Activated CD4-positive, alpha-beta T cell treated with anti-CD3 and anti-CD28 coated beads, Interleukin-10, Interleukin-2, amounts not matched to agents 100 ng/mL and 50 ng/mL, durations not matched to agents 16 hours and 8 hours (primary cell): ENCODE data around the gene MEGF6.

Source experiments
- DNase-seq: peaks from one replicate; pipeline ENCODE4 v3.0.0-alpha.2; 2020

The MEGF6 gene

DNA sequence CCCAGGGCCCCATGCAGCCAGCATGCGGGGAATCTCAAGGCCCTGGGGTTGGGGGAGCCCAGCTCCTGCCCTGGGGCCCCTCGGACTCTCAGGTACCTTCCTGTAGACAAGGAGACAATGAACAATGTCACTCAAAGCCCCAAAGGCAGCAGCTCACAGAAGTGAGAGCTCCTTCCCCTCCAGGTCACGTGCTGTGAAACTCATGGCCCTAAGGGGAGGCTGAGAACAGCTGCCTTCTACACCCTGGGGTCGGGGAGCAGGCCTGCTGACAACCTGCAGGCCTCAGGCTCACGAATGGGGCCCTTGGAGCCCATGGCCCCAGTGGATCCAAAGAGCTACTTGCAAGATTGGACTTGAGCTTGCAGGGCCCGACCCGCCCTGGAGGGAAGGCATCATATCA, 3.2 kb downstream of the MEGF6 start:
- DNase-seq: no peak

DNA sequence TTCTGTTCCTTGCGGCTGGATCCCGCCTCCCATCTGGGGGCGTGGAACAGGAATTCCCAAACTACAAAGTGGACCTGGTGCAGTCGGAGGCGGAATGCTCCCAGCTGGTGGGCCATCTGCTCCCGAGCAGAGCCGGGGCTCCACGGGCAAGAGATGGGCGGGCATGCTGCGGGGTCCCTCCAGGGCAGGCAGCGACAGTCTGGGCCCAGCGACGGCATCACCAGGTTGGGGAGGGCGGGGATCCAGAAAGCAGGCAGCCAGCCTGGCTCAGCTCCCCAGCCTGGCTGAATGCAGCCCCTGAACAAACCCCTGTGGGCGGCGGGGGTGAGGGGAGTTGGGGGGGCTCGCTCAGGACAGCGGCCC, 3.6 kb downstream of the MEGF6 start:
- no peak for DNase-seq

DNA sequence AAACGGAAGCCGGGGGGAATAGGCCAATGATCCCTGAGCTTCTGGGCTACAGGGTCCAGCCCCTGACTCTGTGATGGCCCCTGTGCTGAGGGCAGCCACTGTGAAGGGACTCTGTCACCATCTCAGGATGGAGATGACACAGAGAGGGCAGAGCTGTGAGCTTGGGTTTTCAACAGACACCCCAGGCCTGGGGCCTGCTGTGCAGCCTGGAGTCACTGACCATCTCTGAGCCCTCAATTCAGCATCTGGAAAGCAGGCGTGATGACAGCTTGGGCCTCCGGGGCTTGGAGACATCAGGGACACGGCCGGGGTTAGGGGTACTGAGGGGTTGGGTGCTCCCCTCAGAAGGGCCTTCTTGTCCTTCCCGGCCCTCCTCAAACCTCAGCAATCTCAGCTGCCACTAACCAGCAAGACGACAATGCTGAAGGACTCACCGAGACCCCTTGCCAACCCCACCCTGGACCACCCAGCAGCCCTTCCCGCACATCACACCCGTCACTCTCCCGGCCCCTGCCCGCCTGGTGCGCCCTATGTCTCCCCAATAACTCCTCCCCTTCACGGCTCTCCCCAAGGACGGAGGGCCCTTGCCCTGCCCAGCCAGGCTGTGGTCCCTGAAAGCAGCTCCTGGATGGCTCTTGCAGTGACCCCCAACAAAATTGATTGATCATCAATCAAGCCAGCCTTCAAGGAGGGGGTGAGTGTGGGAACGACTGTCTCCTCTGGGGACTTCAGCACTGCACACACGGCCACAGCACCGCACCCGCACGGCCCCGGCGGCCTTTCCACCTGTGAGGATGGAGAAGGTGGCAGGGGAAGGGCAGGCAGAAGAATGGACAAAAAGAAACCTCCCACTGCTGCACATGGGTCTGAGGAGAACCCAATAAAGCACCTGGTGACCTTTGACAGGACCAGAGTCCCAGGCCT, 4.3 kb downstream of the MEGF6 start:
- DNase-seq: no peak

DNA sequence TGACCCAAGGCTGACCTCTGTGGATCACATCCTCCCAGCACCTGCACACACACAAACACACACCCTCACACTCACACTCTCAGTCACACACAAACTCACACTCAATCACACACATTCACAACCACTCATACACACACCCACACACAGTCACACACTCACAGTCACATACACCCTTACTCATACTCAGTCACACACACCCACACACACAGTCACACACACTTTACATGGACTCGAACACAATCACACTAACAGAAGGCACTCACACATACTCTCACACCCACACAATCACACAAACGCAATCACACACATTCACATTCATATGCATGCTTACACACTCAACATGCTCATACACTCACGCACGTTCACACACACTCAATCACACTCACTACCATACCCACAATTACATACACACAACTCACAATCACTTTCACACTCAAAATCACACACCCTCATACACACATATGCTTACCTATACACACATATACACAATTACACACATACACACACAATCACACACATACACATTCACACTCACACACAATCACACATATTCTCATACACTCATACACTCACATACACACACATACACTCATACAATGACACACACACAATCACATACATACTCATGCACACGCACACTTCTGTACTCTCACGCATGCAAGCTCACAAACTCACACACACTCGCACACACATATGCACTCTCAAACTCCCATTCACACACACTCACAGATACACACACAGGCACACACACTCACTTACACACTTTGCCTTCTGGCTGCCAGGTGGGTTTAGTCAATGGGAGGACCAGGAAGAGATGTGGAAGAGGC, 6.1 kb downstream of the MEGF6 start:
- no peak for DNase-seq

DNA sequence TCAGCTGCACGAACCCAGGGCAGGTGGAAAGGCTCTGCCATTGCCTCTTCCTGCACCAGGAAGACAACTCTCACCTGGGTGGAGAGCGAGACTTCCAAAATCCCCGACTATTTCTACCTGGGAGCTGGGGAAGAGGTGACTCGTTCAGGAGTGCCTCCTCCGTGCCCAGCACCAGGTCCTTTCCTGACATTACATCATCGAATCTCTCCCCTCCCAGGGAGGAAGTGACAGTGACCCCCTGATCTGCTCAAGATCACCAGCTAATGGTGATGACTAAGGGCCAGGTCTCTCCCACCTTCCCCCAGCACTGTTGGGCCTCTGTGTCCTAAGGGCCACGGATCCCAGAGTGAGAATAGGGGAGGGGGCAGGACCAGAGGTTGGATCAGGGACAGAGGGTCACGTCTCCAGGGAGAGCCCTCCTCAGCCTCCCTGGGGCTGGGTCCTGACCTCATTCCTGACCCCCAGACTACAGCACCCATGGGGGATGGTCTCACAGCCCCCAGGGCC, 6.8 kb downstream of the MEGF6 start:
- no peak for DNase-seq

DNA sequence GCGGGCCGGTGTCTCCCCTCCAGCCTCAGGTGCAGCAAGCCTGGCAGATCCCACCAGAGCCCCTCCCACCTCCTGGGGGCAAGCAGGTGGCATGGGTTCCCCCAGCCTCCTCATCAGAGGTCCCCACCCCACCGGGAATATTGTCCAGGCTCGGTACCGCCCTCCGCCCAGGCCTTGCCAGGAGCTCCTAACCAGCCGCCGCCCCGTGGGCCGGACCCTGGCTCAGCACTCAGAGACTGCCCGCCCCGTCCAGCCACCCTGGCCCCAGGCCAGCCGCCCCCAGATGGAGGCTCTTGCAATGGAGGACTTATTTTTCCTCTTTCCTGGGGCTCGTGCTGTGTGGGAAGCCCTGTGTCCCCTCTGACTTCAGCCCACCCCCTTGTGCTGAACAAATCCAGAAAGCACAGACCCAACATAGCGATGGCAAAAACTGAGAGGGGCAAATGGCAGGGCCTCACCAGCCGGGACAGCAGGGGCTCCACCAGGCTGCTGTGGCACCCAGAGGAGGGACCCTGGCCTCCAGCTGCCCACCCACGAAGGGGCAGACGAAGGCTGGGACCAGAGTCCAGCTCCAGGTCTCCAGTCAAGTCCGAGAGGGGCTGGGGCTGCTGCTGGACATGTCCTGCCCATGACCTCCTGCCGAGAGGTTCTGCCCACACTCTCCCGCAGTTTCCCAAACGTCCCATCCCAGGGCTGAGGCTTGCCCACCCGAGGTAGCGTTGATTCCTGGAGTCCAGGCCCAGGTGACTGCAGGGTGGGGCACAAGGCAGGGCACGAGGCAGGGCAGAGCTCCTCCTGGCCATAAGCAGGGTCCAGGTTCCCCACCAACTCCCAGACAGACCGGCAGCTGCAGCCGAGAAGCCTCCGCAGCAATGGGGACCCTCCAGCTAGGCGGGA, 7.5 kb downstream of the MEGF6 start:
- no peak for DNase-seq

DNA sequence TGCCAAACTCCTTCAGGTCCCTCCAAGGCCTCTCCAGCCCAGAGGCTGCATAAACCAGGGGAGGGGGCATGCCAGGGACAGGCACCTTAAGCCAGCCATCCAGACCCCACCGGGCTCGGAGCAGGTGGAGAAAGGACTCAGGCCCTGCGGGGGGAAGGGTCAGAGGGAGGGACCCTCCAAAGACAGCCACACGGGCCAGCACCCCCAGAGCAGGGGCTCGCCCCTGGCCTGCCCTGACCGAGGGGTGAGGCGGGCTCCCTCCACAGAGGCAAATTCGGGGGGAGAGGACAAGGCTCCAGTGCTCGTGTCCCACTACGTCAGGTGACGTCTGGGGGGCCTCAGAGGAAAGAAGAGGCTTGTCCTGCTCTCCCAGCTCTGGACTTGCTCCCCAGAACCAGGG, 8.2 kb downstream of the MEGF6 start:
- DNase-seq: no peak

DNA sequence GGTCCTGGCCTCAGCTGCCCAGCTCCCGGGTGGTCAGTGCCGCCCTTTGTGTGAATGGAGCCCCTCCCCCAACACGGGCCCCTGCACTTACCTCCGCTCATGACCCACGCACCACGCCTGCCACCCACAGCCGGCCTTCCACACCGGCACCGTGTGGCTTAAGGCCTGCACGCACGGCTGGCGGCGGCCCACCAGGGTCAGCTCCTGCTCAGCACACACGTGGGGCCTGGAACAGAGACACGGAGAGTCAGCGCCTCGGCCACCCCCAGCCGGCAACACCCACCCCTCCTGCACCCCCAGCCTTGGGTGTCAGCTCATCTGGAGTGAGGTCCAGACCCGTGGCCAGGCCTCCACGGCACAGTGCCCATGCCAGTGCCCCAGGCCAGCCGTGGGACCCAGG, 8.9 kb downstream of the MEGF6 start:
- no peak for DNase-seq

DNA sequence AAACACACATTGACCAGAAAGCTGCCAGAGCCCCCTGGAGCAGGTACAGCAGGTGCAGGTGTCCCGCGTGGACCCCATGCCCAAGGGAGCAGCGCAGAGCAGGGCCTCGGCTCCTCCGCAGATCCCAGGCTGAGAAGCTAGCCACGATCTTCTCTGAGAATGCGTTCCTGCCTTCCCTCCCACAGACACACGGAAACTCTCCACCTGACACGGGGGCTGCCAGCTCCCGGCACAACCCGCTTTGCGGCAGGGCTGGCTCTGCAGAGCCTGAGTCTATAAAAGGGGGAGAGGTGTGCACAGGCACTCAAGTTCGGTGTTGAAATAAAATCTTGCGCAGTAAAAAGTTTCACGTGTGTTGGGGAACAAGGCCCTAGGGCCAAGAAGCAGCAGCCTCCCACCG, 9.6 kb downstream of the MEGF6 start:
- no peak for DNase-seq

DNA sequence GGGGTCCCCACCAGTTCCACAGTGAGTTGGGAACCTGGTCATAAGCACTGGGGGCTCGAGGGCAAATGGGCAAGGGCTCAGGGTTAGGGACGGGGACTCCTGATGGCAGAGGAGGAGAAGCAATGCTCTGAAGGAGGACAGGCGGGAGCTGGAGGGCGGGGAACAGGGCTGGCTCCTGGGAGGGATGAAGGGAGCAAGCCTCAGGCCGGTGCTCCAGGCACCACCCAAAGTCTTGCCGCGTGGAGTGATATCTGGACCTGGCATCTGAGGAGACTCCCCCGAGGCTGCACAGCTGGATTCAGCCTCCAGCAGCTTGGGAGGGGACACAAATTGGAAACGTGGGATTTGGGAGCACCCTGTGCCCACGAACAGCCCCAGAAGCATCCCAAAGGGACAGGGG, 11.0 kb downstream of the MEGF6 start:
- DNase-seq: no peak

DNA sequence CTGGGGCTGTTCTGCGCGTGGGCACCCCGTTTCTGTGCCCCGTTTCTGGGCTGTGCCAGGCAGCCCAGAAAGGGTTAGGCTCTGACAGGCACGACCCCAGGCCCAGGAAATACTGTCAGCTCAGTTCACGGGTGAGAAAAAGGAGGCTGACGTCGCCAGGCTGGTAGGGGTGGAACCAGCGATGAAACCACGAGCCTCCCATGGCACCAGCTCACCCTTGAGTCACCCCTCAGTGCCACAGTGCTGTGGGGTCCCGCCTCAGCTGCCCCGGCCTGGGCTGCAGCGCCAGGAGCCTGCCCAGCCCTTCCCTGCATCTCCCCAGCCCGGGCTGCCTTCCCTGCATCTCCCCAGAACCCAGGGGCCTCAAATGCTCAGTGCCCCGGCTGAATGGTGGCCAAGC, 11.5 kb downstream of the MEGF6 start:
- no peak for DNase-seq

DNA sequence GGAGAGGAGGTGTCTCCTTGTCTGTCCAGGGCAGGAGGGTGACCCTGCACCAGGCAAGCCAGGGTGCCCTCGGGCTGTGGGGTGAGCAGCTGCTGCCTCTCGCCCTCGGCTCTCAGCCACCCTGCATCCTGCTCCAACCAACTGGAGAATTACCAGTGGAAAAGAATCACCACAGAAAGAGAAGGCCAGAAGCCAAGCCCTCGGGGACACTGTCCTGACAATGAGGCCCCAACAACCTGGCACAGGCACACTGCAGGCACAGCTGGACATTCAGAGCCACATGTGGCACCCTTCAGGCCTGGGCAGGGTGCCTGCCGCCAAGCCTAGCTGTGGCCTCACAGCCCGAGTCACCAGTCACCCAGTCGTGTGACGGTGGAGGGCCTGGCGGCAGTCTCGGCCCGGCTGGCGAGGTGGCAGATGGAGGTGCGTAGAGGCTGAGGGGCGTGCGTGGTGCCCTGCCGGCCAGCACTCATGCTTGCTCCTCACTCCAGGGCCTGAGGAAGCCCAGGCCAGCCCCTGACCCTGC, 12.0 kb downstream of the MEGF6 start:
- no peak for DNase-seq

DNA sequence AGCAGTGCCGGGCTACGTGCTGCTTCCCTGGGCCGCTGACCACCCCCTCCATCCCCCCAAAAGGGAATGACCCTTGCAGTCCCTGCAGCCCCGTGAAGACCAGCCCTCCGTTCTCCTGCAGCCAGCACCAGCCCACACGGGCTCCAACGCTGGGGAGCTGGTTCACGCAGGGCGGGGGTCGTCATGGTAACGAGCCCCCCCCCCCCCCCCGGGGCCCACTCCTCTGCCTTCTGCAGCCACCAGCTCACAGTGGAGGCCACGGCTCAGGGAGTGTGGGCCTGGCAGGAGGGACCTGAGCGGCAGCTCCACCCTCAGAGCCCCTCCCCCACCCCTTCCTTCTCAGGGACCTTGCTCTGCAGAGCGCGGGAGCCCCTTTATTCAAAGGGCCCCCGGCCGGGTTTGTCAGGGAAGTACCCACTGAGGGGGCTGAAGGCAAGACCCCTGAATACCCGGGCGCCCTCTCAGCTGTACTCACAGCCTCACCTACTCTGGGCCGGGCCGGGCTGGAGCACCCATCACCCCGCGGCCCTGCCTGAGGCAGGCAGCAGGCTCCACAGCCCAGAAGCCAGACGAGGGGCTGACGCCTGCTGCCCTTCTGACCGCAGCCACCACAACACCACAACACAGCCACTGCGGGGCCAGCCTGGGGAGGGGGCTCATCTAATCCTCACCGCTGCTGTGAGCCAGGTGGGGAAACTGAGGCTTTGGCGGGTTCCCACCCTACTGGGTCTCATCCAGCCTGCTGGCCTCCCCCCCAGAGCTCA, 12.6 kb downstream of the MEGF6 start:
- no peak for DNase-seq

DNA sequence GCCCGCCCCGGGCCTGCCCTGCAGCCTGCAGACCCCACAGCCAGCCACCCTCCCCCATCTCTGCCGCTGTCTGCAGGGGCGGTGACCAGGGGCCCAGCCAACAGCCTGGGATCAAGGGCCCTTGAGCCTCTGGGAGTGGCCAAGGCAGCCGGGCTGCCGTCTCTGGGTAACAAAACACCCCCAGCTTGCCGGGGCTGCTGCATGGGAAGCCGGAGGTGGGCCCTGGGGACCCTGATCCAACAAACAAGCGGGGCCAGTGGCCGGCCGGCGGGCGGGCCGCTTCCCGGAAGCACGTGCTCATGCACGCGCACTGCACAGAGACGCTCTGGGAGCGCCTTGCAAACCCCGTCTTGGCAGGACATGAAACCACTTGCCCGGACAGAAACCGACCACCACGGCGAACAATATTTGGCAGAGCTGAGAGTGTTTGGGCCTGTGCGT, 13.2 kb downstream of the MEGF6 start:
- DNase-seq: no peak

DNA sequence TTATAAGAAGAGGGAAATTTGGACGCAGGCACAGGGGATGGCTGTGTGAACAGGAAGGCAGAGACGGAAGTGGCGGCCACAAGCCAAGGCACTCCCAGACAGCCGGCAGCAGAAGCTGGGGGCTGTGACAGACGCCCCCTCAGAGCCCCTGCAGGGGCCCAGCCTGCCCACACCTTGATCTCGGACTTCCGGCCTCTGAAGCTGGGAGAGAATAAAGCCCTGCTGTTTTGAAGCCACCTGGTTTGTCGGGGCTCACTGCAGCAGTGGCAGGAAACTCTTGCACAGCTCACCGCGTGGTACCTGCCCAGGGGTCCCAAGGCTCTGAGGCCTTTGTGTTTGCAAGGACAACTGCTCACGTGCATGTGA, 13.7 kb downstream of the MEGF6 start:
- DNase-seq: no peak

DNA sequence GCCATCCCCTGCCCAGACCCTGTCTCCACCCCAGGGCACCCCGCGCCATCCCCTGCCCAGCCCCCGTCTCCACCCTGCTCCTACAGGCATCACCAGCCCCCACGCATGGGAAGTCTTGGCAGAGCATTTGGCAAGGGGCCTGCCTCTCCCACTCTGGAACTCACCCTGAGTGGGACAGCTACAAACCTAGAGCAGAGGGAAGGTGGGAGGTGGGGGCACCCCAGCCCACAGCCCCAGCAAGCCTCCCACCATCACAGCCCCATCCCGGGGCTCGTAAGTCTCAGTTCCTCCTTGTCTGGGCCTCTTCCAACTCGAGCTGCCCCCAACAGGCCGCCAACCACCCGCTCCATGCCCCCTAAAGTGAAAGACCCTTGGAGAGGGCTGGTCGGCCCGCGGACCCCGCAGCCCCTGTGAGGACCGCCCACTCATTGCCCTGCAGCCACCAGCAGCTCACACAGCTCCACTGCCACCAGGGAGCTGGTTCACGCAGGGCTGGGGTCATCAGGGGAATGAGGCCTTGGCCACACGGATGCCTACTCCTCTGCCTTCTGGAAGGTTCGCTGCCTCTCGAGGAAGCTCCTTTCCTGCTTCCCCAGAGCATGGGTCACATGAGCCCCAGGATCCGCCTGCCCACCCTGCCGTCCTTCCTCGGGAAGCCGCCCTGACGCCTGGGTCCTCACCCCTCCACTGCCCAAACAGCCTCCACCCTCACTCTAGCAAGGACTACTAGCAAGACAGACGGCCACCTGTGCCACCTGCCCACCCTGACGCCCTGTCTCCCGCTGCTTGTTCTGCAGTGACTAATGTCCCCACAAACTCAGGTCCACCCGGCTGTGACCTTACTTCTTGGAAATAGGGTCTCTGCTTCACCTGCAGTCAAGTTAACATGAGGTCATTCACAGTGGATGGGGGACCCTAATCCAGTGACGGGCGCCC, 14.4 kb downstream of the MEGF6 start:
- no peak for DNase-seq

DNA sequence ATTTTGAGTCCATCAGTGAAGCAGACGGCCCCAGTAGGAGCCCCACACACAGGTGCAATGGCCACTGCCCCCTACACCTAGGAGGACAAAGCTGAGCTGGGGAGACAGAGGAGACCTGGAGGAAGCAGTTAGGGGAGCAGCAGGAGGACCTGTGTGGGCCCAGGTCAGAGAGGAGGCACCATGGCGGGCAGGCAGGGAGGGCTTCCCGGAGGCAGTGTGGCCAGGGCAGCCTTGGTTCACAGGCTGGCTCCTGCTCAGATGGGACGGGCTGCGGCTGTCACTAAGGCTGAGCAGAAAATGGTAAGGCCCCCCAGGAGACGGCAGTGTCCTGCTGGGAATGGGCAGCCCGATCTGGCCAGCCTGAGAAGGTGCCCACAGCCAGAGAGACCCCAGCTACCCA, 15.4 kb downstream of the MEGF6 start:
- no peak for DNase-seq

DNA sequence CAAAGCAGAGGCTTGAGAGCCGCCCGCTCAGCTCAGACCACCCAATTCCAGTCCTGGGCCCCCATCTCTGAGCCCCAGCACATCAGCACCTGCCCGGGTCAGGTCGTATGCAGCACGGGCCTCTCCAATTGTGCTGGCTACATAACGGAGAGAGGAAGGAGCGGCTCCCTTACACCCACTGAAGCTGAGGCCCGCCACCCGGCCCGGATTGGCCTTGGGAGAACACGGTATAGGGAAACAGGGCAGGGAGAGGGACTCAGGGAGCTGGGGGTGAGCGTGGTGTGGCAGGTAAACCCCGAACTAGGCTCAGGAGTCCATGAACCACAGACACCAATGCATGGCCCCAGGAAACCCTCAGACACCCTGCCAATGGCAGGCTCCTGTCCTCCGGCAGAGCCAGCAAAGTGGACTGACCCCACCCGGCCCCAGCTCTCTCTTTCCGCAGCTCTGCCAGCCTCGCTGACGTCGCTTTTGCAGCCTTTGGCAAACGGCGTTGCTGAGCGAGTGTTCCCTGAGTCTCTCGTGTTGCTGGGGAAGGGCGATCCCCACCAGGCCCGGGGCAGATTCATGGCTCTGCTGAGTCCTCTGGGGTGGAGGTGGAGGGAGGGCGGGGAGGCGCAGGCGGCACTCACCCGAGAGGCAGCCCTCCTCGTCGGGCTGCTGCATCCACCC, 16.5 kb downstream of the MEGF6 start:
- no peak for DNase-seq

DNA sequence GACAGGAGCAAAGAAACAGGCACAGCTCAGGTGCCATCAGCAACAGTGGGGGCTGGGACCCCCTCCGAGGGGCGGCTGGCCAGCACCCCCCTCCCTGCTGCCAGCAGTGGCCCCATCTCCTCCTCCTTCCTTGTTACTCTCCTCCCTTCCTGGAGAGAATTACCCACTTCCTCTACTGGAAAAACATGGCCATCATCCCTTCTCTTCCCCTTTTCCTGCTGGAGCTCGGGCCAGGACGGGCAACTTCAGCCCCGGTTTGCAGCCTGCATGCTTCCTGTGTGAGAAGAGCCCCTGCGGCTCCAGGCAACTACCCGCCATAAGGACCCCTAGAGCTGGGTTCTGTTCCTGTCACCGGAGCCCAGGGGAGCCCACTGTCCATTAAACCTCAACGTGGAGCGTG, 17.6 kb downstream of the MEGF6 start:
- DNase-seq: no peak

DNA sequence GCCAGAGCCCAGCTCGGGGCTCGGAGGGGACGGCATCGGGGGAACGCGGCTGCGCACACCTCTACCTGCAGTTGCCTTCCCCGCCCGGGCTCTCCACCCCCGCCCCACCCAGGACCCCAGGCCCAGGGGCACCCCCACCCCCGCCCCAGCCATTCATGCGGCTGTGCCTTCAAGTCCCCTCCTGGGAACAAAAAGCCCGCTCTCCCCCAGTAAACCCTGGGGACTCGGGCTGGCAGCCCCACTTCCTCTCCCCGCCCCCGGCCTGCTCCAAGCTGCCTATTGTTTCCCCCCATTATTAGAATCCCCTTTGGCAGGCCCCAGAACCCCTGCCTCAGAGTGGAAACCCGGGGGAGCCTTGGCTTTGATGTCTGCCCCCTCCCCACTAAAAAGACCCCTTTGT, 18.0 kb downstream of the MEGF6 start:
- no peak for DNase-seq
